ENCODE results near the gene SLC1A2. TPM values are rescaled to one million over a fixed set of nuclear protein-coding genes. Genes with fewer than 3 reads are reported as not detected.
A peak's percentile ranks its signal among the peaks of the same experiment; 100 is the strongest.

SLC1A2 gene
- total RNA-seq, 1 experiment from 2014 or later: 0.25 TPM

- intact Hi-C loops (cut with micrococcal nuclease): no loop called here
- CTCF ChIA-PET: interaction anchor here (1.4 kb wide), 1 partner anchor 55 kb away, joined by 4 read pairs; no protein-coding TSS in a partner anchor
- TF ChIP-seq YY1 (IDR thresholded peaks at IDR 0.05; ENCODE audit: extremely low read depth, insufficient replicate concordance, low read depth, low read length) (peak; percentile 89), EZH2phosphoT487 (IDR thresholded peaks at IDR 0.05; ENCODE audit: borderline replicate concordance) (no peak), MAX (IDR thresholded peaks at IDR 0.05) (peak; percentile 89), POLR2A (IDR thresholded peaks at IDR 0.05; ENCODE audit: borderline replicate concordance, extremely low read depth, insufficient read depth, insufficient read length) (no peak), RAD21 (IDR thresholded peaks at IDR 0.05; ENCODE audit: low read depth) (no peak), SP1 (IDR thresholded peaks at IDR 0.05; ENCODE audit: low read depth) (peak; percentile 97), POLR2AphosphoS5 (IDR thresholded peaks at IDR 0.05; ENCODE audit: low read depth, low read length) (peak; percentile 73), JUND (IDR thresholded peaks at IDR 0.05) (peak; percentile 100), SRF (IDR thresholded peaks at IDR 0.05; ENCODE audit: low read depth) (peak; percentile 84), SIN3A (IDR thresholded peaks at IDR 0.05; ENCODE audit: low read depth) (peak; percentile 94), CEBPB (IDR thresholded peaks at IDR 0.05; ENCODE audit: low read depth) (peak; percentile 98), REST (IDR thresholded peaks at IDR 0.05; ENCODE audit: low read depth) (no peak), CBX3 (IDR thresholded peaks at IDR 0.05; ENCODE audit: low read depth) (peak; percentile 93; the same call in 1 of the 2 replicates), ZBTB33 (IDR thresholded peaks at IDR 0.05; ENCODE audit: extremely low read depth, insufficient replicate concordance, low read length) (peak; percentile 13), EGR1 (IDR thresholded peaks at IDR 0.05; ENCODE audit: low read depth) (no peak), FOSL1 (IDR thresholded peaks at IDR 0.05; ENCODE audit: low read depth) (peak; percentile 99), ATF3 (IDR thresholded peaks at IDR 0.05) (peak; percentile 67; the same call in 1 of the 2 replicates), EZH2 (IDR thresholded peaks at IDR 0.05) (no peak), TCF7L2 (IDR thresholded peaks at IDR 0.05; ENCODE audit: borderline replicate concordance, extremely low read depth, insufficient read depth, insufficient read length) (peak; percentile 50)
- H3K9me2 ChIP-seq (ENCODE audit: insufficient read depth): no peaks in the 10 kb centered on the region
- H3K9me3 ChIP-seq (ENCODE audit: control insufficient read depth in 1 of 2, insufficient read depth in 1 of 2, low read depth in 1 of 2, low read length in 2 of 2): no peaks in the 10 kb centered on the region
- no peaks in the 10 kb centered on the region for H3K36me3 ChIP-seq (ENCODE audit: control insufficient read depth in 1 of 2, insufficient read depth in 2 of 2, low read length in 2 of 2)
- H3K9ac ChIP-seq (ENCODE audit: low read length): peak overlapping the region; percentile 28; the same call in 1 of the 2 replicates
- H3K27me3 ChIP-seq (ENCODE audit: insufficient read depth, low read length): no peaks in the 10 kb centered on the region
- peak overlapping the region; percentile 26; the same call in 1 of the 2 replicates for H3K27ac ChIP-seq (ENCODE audit: low read depth, low read length)
- peak overlapping the region; percentile 67 for H3K4me2 ChIP-seq (ENCODE audit: low read length)
- peak overlapping the region; percentile 24 for H2AFZ ChIP-seq (ENCODE audit: low read depth, low read length, poor library complexity, severe bottlenecking)
- H4K20me1 ChIP-seq (ENCODE audit: insufficient read depth): no peaks in the 10 kb centered on the region
- peak overlapping the region in 1 of 2 experiments; percentile 27; a peak in 2 of 4 replicates for H3K4me3 ChIP-seq (replicated peaks in 1 of 2; ENCODE audit: low read depth in 1 of 2, low read length in 2 of 2)
- H3K4me1 ChIP-seq (ENCODE audit: control insufficient read depth in 1 of 2, insufficient read depth in 2 of 2, low read length in 2 of 2): peaks cover 8 to 27% of the 10 kb centered on the region in 2 experiments; a peak in 3 of 4 replicates
- ATAC-seq (peak; percentile 93), DNase-seq (ENCODE audit: low read depth, low spot score) (peak; percentile 97)
- POLR2A ChIA-PET: interaction anchor here (0.9 to 2.0 kb wide), 3 partner anchors 10 to 419 kb away, joined by 3 to 5 read pairs (median 3); no protein-coding TSS in a partner anchor
- RAD21 ChIA-PET (ENCODE audit: low non-redundant PET in 1 of 2, low total read pairs in 2 of 2, uncharacterized antibody in 2 of 2, unreplicated experiment in 2 of 2): no interaction called here
- BruUV-seq (replicated peaks): no TSS peak
- H3K79me2 ChIP-seq (ENCODE audit: insufficient read depth, low read length): no peaks in the 10 kb centered on the region
These were observed 82.0 kb downstream of the SLC1A2 start for GRCh38 chr11:35337136-35337913.

Data from HCT116 (cell line).